K562 (cell line): ENCODE results near the gene STMN3. TPM values are rescaled to one million over a fixed set of nuclear protein-coding genes. Genes with fewer than 3 reads are reported as not detected.
A peak's percentile ranks its signal among the peaks of the same experiment; 100 is the strongest.

Experiments used
- FIP1L1 ChIP-seq: fragments of 200-400 bp; formaldehyde crosslinking; IDR thresholded peaks from 2 replicates; pipeline ENCODE4 v1.6.1; 2018; ENCODE audit warnings: mild to moderate bottlenecking, low read depth, low read length; ENCODE audit not compliant: poor library complexity, severe bottlenecking
- FOXM1 ChIP-seq, 2 experiments: fragments of 450-650 bp in 1 of 2; sonication (generic) in 1 of 2; formaldehyde crosslinking in 1 of 2; IDR thresholded peaks; 2 replicates each; pipeline versions ENCODE4 v1.6.1 to v1.9.0; 2017 to 2022; ENCODE audit warnings: low read depth in 2 of 2, mild to moderate bottlenecking in 2 of 2, missing genetic modification reagents in 1 of 2, moderate library complexity in 1 of 2
- KAT7 ChIP-seq: sonication (generic); formaldehyde crosslinking; IDR thresholded peaks from 2 replicates; pipeline ENCODE4 v1.8.0; 2022; ENCODE audit warnings: missing genetic modification reagents, mild to moderate bottlenecking, borderline replicate concordance
- NFATC3 ChIP-seq: fragments of 450-650 bp; IDR thresholded peaks from 2 replicates; pipeline ENCODE4 v1.6.1; 2017; ENCODE audit warnings: mild to moderate bottlenecking
- POLR3G ChIP-seq: IDR thresholded peaks from 2 replicates; pipeline ENCODE4 v1.6.1; 2011; ENCODE audit not compliant: insufficient read length, insufficient replicate concordance; ENCODE audit errors: extremely low read depth
- RBM22 ChIP-seq: fragments of 200-400 bp; formaldehyde crosslinking; IDR thresholded peaks from 2 replicates; pipeline ENCODE4 v1.6.1; 2018; ENCODE audit warnings: low read length, low read depth; ENCODE audit not compliant: poor library complexity, severe bottlenecking
- SIN3B ChIP-seq: fragments of 450-650 bp; IDR thresholded peaks from 2 replicates; pipeline ENCODE4 v1.6.1; 2017; ENCODE audit warnings: low read depth, mild to moderate bottlenecking, moderate library complexity
- SREBF2 ChIP-seq: sonication (generic); formaldehyde crosslinking; IDR thresholded peaks from 2 replicates; pipeline ENCODE4 v1.4.0; 2020; ENCODE audit warnings: mild to moderate bottlenecking, missing genetic modification reagents
- TCF3 ChIP-seq: sonication (generic); formaldehyde crosslinking; IDR thresholded peaks from 2 replicates; pipeline ENCODE4 v1.4.0; 2020; ENCODE audit warnings: mild to moderate bottlenecking, missing genetic modification reagents
- TRIM28 ChIP-seq: fragments of 450-650 bp; IDR thresholded peaks from 2 replicates; pipeline ENCODE4 v1.6.1; 2017
- XRCC5 ChIP-seq: fragments of 200-400 bp; formaldehyde crosslinking; IDR thresholded peaks from 2 replicates; pipeline ENCODE4 v1.6.1; 2017; ENCODE audit warnings: low read depth, mild to moderate bottlenecking, low read length
- ZBED1 ChIP-seq: IDR thresholded peaks from 2 replicates; pipeline ENCODE4 v1.6.1; 2014
- ZNF165 ChIP-seq: fragments of 250-450 bp; sonication (Bioruptor Pico); IDR thresholded peaks from 2 replicates; pipeline ENCODE4 v1.4.0; 2020; ENCODE audit warnings: borderline replicate concordance
- ZNF253 ChIP-seq: fragments of 250-450 bp; sonication (Bioruptor Pico); conservative IDR thresholded peaks from 2 replicates; pipeline ENCODE4 v1.6.1; 2021; ENCODE audit warnings: mild to moderate bottlenecking
- ZNF583 ChIP-seq: fragments of 250-450 bp; sonication (Bioruptor Pico); IDR thresholded peaks from 2 replicates; pipeline ENCODE4 v1.4.0; 2020
- polyA plus RNA-seq, 8 experiments: library from polyadenylated mRNA; depleted of rRNA in 4 of 8; stranded (reverse) in 5 of 8; unstranded in 3 of 8; fragments of >200 nt; fragmentation: Nextera tagmentation in 2 of 8; fragmentation: Illumina TruSeq in 1 of 8; extraction: Ambion mirVana in 2 of 8; extraction: Trizol in 1 of 8; gene quantifications; 2 replicates each; pipeline versions ENCODE4 v1.2.1 to v1.2.3, GENCODE V29; 2011 to 2014; ENCODE audit warnings: inconsistent platforms in 1 of 8, missing spikeins in 1 of 8
- total RNA-seq, 7 experiments: library from RNA; depleted of rRNA in 6 of 7; stranded (reverse); fragments of >200 nt in 6 of 7; fragmentation: Illumina TruSeq in 2 of 7; extraction: Trizol in 2 of 7; gene quantifications; 2 replicates each; pipeline versions ENCODE4 v1.2.1 to v1.2.3, GENCODE V29; 2011 to 2021; ENCODE audit warnings: low replicate concordance in 1 of 7
- TF ChIP-seq, protein P1 (sequence below), 2 experiments: fragments of 450-650 bp in 1 of 2; IDR thresholded peaks; 2 replicates each; pipeline ENCODE4 v1.6.1; 2011 to 2017; ENCODE audit warnings: low read depth in 2 of 2, antibody characterized with exemption in 1 of 2, borderline replicate concordance in 1 of 2, low read length in 1 of 2, mild to moderate bottlenecking in 1 of 2, mixed read lengths in 1 of 2; ENCODE audit not compliant: control insufficient read depth in 1 of 2
- TF ChIP-seq, protein P2 (sequence below), 2 experiments: fragments of 450-650 bp; IDR thresholded peaks; 2 replicates each; pipeline ENCODE4 v1.6.1; 2018; ENCODE audit warnings: mild to moderate bottlenecking in 2 of 2, low read depth in 1 of 2; ENCODE audit not compliant: partially characterized antibody in 2 of 2
- TF ChIP-seq, protein P3 (sequence below): fragments of 200-400 bp; formaldehyde crosslinking; IDR thresholded peaks from 2 replicates; pipeline ENCODE4 v1.6.1; 2017; ENCODE audit warnings: mild to moderate bottlenecking, low read depth, low read length, moderate library complexity

STMN3 gene
- total and polyA plus RNA-seq, 9 of the 15 experiments (the other 6 are each of a cell fraction or from before 2014, with no cell fraction given), result 0.70 to 65.6 (median 29.4) TPM

DNA sequence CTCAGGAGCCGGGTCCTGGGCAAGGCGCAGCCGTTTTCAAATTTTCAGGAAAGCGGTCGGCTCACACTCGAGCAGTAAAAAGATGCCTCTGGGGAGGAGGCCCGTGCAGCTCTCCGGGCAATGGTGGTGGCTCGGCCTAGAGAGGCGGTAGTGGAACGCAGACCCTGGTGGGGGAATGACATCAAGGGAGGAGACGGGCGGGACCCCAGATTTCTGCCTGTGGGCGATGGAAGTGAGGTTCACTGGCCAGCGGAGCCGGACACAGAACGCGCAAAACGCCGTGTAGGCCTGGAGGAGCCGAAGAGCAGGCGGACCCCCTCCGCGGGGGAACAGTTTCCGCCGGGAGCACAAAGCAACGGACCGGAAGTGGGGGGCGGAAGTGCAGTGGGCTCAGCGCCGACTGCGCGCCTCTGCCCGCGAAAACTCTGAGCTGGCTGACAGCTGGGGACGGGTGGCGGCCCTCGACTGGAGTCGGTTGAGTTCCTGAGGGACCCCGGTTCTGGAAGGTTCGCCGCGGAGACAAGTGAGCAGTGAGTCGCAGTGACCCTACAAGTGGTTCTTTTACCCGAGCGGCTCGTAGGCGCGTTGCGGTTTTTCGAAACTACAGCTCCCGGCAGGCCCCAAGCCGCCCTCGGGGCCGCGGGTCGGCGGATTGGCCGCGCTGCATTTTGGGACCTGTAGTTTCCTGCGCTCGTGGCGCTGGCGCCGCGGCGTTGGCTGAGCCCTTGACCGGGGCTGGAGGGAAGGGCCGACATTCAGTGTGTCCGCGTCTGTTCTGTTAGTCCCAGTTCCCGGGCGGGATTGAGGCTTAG is 4.9 kb upstream of the STMN3 start, which contains the start of gene RTEL1 (continued):
- TF ChIP-seq ZNF253 (CRISPR knock-in tag), result no peak
- peak; percentile 96 for TF ChIP-seq SIN3B
- TF ChIP-seq TCF3 (CRISPR knock-in tag), result peak; percentile 18; the same call in 1 of the 2 replicates
- TF ChIP-seq KAT7 (CRISPR knock-in tag), result no peak
- TF ChIP-seq XRCC5, result peak; percentile 93
- TF ChIP-seq, protein P1, sequence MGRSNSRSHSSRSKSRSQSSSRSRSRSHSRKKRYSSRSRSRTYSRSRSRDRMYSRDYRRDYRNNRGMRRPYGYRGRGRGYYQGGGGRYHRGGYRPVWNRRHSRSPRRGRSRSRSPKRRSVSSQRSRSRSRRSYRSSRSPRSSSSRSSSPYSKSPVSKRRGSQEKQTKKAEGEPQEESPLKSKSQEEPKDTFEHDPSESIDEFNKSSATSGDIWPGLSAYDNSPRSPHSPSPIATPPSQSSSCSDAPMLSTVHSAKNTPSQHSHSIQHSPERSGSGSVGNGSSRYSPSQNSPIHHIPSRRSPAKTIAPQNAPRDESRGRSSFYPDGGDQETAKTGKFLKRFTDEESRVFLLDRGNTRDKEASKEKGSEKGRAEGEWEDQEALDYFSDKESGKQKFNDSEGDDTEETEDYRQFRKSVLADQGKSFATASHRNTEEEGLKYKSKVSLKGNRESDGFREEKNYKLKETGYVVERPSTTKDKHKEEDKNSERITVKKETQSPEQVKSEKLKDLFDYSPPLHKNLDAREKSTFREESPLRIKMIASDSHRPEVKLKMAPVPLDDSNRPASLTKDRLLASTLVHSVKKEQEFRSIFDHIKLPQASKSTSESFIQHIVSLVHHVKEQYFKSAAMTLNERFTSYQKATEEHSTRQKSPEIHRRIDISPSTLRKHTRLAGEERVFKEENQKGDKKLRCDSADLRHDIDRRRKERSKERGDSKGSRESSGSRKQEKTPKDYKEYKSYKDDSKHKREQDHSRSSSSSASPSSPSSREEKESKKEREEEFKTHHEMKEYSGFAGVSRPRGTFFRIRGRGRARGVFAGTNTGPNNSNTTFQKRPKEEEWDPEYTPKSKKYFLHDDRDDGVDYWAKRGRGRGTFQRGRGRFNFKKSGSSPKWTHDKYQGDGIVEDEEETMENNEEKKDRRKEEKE (IDR thresholded peaks at IDR 0.05; ENCODE audit: borderline replicate concordance in 1 of 2, control insufficient read depth in 1 of 2, low read depth in 2 of 2, low read length in 1 of 2), result peak in 1 of 2 experiments; percentile 87; a peak in 1 of 4 replicates
- TF ChIP-seq POLR3G, result no peak
- TF ChIP-seq, protein P2, sequence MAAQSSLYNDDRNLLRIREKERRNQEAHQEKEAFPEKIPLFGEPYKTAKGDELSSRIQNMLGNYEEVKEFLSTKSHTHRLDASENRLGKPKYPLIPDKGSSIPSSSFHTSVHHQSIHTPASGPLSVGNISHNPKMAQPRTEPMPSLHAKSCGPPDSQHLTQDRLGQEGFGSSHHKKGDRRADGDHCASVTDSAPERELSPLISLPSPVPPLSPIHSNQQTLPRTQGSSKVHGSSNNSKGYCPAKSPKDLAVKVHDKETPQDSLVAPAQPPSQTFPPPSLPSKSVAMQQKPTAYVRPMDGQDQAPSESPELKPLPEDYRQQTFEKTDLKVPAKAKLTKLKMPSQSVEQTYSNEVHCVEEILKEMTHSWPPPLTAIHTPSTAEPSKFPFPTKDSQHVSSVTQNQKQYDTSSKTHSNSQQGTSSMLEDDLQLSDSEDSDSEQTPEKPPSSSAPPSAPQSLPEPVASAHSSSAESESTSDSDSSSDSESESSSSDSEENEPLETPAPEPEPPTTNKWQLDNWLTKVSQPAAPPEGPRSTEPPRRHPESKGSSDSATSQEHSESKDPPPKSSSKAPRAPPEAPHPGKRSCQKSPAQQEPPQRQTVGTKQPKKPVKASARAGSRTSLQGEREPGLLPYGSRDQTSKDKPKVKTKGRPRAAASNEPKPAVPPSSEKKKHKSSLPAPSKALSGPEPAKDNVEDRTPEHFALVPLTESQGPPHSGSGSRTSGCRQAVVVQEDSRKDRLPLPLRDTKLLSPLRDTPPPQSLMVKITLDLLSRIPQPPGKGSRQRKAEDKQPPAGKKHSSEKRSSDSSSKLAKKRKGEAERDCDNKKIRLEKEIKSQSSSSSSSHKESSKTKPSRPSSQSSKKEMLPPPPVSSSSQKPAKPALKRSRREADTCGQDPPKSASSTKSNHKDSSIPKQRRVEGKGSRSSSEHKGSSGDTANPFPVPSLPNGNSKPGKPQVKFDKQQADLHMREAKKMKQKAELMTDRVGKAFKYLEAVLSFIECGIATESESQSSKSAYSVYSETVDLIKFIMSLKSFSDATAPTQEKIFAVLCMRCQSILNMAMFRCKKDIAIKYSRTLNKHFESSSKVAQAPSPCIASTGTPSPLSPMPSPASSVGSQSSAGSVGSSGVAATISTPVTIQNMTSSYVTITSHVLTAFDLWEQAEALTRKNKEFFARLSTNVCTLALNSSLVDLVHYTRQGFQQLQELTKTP (IDR thresholded peaks at IDR 0.05; ENCODE audit: low read depth in 1 of 2, partially characterized antibody in 2 of 2), result peak; percentile 59 to 99
- 0 out of 2 replicates have a peak, but pooled peaks have one; percentile 45 for TF ChIP-seq ZNF583 (CRISPR knock-in tag)
- TF ChIP-seq RBM22, result peak; percentile 83
- TF ChIP-seq FOXM1 (IDR thresholded peaks at IDR 0.05; ENCODE audit: low read depth), result no peak
- no peak for TF ChIP-seq FOXM1 (CRISPR knock-in tag; IDR thresholded peaks at IDR 0.05; ENCODE audit: low read depth)
- no peak for TF ChIP-seq FIP1L1
- 0 out of 2 replicates have a peak, but pooled peaks have one; percentile 41 for TF ChIP-seq ZNF165
- TF ChIP-seq ZBED1, result peak; percentile 66; the same call in 1 of the 2 replicates
- peak; percentile 63; the same call in 1 of the 2 replicates for TF ChIP-seq TRIM28
- TF ChIP-seq, protein P3, sequence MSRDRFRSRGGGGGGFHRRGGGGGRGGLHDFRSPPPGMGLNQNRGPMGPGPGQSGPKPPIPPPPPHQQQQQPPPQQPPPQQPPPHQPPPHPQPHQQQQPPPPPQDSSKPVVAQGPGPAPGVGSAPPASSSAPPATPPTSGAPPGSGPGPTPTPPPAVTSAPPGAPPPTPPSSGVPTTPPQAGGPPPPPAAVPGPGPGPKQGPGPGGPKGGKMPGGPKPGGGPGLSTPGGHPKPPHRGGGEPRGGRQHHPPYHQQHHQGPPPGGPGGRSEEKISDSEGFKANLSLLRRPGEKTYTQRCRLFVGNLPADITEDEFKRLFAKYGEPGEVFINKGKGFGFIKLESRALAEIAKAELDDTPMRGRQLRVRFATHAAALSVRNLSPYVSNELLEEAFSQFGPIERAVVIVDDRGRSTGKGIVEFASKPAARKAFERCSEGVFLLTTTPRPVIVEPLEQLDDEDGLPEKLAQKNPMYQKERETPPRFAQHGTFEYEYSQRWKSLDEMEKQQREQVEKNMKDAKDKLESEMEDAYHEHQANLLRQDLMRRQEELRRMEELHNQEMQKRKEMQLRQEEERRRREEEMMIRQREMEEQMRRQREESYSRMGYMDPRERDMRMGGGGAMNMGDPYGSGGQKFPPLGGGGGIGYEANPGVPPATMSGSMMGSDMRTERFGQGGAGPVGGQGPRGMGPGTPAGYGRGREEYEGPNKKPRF, result no peak
- no peak for TF ChIP-seq NFATC3
- no peak for TF ChIP-seq SREBF2 (CRISPR knock-in tag)
